Spleen (tissue), 7 donors: ENCODE results near the gene SECISBP2.

ENCODE experiments used
- POLR2A ChIP-seq, 3 donors: fragments of 450-650 bp; IDR thresholded peaks; one replicate each; pipeline ENCODE4 v1.5.1; 2017; ENCODE audit warnings: antibody characterized with exemption in 3 of 3, mild to moderate bottlenecking in 1 of 3
- POLR2AphosphoS5 ChIP-seq, 3 donors: sonication (generic); formaldehyde crosslinking; IDR thresholded peaks; one replicate each; pipeline ENCODE4 v1.5.1; 2017; ENCODE audit warnings: antibody characterized with exemption in 3 of 3
- TF ChIP-seq, protein P1 (sequence below), 11 experiments: fragments of 200-600 bp in 7 of 11; fragments of 450-650 bp in 4 of 11; sonication (generic) in 4 of 11; IDR thresholded peaks in 8 of 11; conservative IDR thresholded peaks in 3 of 11; 1 replicate in 7 of 11; 2 replicates in 4 of 11; pipeline versions ENCODE4 v1.4.0 to v1.8.0; 2016 to 2021; ENCODE audit warnings: antibody characterized with exemption in 11 of 11, inconsistent platforms in 4 of 11, mild to moderate bottlenecking in 1 of 11
- donor health status: DM: no; HTN: no; CAD: no; lungs with moderate emphysema.
- donor health status: DM: no; HTN: no; CAD: no.
- donor health status: DM: no; HTN: no; CAD: no.

- TF ChIP-seq, protein P1, sequence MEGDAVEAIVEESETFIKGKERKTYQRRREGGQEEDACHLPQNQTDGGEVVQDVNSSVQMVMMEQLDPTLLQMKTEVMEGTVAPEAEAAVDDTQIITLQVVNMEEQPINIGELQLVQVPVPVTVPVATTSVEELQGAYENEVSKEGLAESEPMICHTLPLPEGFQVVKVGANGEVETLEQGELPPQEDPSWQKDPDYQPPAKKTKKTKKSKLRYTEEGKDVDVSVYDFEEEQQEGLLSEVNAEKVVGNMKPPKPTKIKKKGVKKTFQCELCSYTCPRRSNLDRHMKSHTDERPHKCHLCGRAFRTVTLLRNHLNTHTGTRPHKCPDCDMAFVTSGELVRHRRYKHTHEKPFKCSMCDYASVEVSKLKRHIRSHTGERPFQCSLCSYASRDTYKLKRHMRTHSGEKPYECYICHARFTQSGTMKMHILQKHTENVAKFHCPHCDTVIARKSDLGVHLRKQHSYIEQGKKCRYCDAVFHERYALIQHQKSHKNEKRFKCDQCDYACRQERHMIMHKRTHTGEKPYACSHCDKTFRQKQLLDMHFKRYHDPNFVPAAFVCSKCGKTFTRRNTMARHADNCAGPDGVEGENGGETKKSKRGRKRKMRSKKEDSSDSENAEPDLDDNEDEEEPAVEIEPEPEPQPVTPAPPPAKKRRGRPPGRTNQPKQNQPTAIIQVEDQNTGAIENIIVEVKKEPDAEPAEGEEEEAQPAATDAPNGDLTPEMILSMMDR (IDR thresholded peaks at IDR 0.05 in 8 of 11, conservative IDR thresholded peaks at IDR 0.05 in 3 of 11), result no peak
- TF ChIP-seq POLR2A (IDR thresholded peaks at IDR 0.05) (no peak), POLR2AphosphoS5 (IDR thresholded peaks at IDR 0.05) (no peak)
Measured at GRCh38 chr9:89314955-89315354, 3.3 kb upstream of the SECISBP2 start.
